GM21367 (cell line): ENCODE measurements around the gene PPFIA4.

Experiments
- ATAC-seq: cut with Tn5 transposase; IDR thresholded peaks from one replicate; pipeline ENCODE4 v1.9.1; 2021; ENCODE audit not compliant: unreplicated experiment

The PPFIA4 gene

GRCh38 chr1:203039609-203040512 is 13.6 kb downstream of the PPFIA4 start:
- ATAC-seq, result no peak

- no peak for ATAC-seq
Observed at GRCh38 chr1:203040513-203041275, 14.4 kb downstream of the PPFIA4 start.

- ATAC-seq, result no peak
Observed at GRCh38 chr1:203041351-203041932, 15.2 kb downstream of the PPFIA4 start.

- no peak for ATAC-seq
Observed at GRCh38 chr1:203043830-203044545, 17.7 kb downstream of the PPFIA4 start.

GRCh38 chr1:203044546-203045250 is 18.4 kb downstream of the PPFIA4 start:
- ATAC-seq, result no peak

GRCh38 chr1:203045336-203045735 is 19.0 kb downstream of the PPFIA4 start:
- ATAC-seq, result no peak

GRCh38 chr1:203045821-203046594 is 19.7 kb downstream of the PPFIA4 start:
- no peak for ATAC-seq

- no peak for ATAC-seq
Observed at GRCh38 chr1:203046984-203047630, 20.8 kb downstream of the PPFIA4 start.

GRCh38 chr1:203048086-203048485 is 21.8 kb downstream of the PPFIA4 start:
- no peak for ATAC-seq

- ATAC-seq, result no peak
Observed at GRCh38 chr1:203048555-203049051, 22.3 kb downstream of the PPFIA4 start.

- no peak for ATAC-seq
Observed at GRCh38 chr1:203049077-203049476, 22.8 kb downstream of the PPFIA4 start.

GRCh38 chr1:203049576-203050180 is 23.4 kb downstream of the PPFIA4 start:
- no peak for ATAC-seq

GRCh38 chr1:203050826-203051225 is 24.5 kb downstream of the PPFIA4 start:
- ATAC-seq, result no peak

- ATAC-seq, result no peak
Observed at GRCh38 chr1:203051841-203052324, 25.6 kb downstream of the PPFIA4 start.

GRCh38 chr1:203052601-203053000 is 26.3 kb downstream of the PPFIA4 start:
- no peak for ATAC-seq

- ATAC-seq, result no peak
Observed at GRCh38 chr1:203054184-203054583, 27.9 kb downstream of the PPFIA4 start.

GRCh38 chr1:203054642-203055041 is 28.4 kb downstream of the PPFIA4 start:
- ATAC-seq, result no peak

GRCh38 chr1:203055161-203055799 is 29.0 kb downstream of the PPFIA4 start:
- ATAC-seq, result no peak
